Esophagus muscularis mucosa (tissue), 4 donors: ENCODE data around the gene NFATC2IP. TPM values are rescaled to one million over a fixed set of nuclear protein-coding genes. Genes with fewer than 3 reads are reported as not detected.

Experiments used
- DNase-seq: peaks from one replicate; pipeline ENCODE4 v3.0.0-alpha.2; 2017; ENCODE audit errors: extremely low spot score
- H3K27ac ChIP-seq, 4 donors: fragments of 200-600 bp; sonication (generic); replicated peaks in 1 of 4; 1 replicate in 3 of 4; 2 replicates in 1 of 4; pipeline ENCODE4 v1.5.1; 2016 to 2019; ENCODE audit warnings: mild to moderate bottlenecking in 1 of 4
- H3K27me3 ChIP-seq, 4 donors: fragments of 200-600 bp; sonication (generic); one replicate each; pipeline versions ENCODE4 v1.5.1 to v1.6.0; 2016 to 2019
- H3K36me3 ChIP-seq, 4 donors: fragments of 200-600 bp; sonication (generic); one replicate each; pipeline ENCODE4 v1.5.1; 2016 to 2019
- H3K4me1 ChIP-seq, 4 donors: fragments of 200-600 bp; sonication (generic); one replicate each; pipeline ENCODE4 v1.5.1; 2016 to 2019
- H3K4me3 ChIP-seq, 4 donors: fragments of 200-600 bp; sonication (generic); 1 replicate in 2 of 4; 2 replicates in 2 of 4; pipeline ENCODE4 v1.5.1; 2016 to 2019; ENCODE audit warnings: mild to moderate bottlenecking in 4 of 4, moderate library complexity in 1 of 4
- H3K9me3 ChIP-seq, 4 donors: fragments of 200-600 bp; sonication (generic); 1 replicate in 3 of 4; 2 replicates in 1 of 4; pipeline ENCODE4 v1.5.1; 2016 to 2019
- CTCF ChIP-seq, 3 experiments: fragments of 200-600 bp in 2 of 3; fragments of 450-650 bp in 1 of 3; sonication (generic) in 2 of 3; IDR thresholded peaks; one replicate each; pipeline ENCODE4 v1.5.1; 2017 to 2019; ENCODE audit warnings: antibody characterized with exemption in 3 of 3, mild to moderate bottlenecking in 2 of 3, moderate library complexity in 1 of 3
- EP300 ChIP-seq: sonication (generic); formaldehyde crosslinking; IDR thresholded peaks from one replicate; pipeline ENCODE4 v1.6.1; 2017; ENCODE audit warnings: antibody characterized with exemption
- POLR2A ChIP-seq: fragments of 450-650 bp; IDR thresholded peaks from one replicate; pipeline ENCODE4 v1.6.1; 2017; ENCODE audit warnings: antibody characterized with exemption, moderate library complexity, mild to moderate bottlenecking, low read depth
- POLR2AphosphoS5 ChIP-seq, 2 donors: sonication (generic); formaldehyde crosslinking; IDR thresholded peaks; one replicate each; pipeline ENCODE4 v1.6.1; 2017; ENCODE audit warnings: antibody characterized with exemption in 2 of 2
- WGBS: methylation state at CpG from one replicate; pipeline ENCODE4 v1.1.5; 2018; 5-methylcytosine and 5-hydroxymethylcytosine counted together
- intact Hi-C: fragments of 100-400 bp; cut with DNase I; formaldehyde crosslinking; loops from one replicate; pipeline ENCODE4 v1.15.1; 2023
- total RNA-seq, 4 donors: library from RNA; depleted of rRNA; stranded (reverse); fragments of >200 nt; gene quantifications; one replicate each; pipeline versions ENCODE4 v1.1.0 to v1.2.1, GENCODE V29; 2016

The NFATC2IP gene
- total RNA-seq, 4 donors from 2014 or later: 15.6 to 30.3 (median 20.3) TPM

GRCh38 chr16:29007730-29008593 lies 57.2 kb downstream of the NFATC2IP start:
- WGBS: 56% methylated on average over 6 of the region's 10 CpGs
- Histone ChIP-seq H3K27ac (no peak overlapping the region), H3K4me3 (no peak overlapping the region), H3K36me3 (no peaks in the 10 kb centered on the region), H3K9me3 (no peaks in the 10 kb centered on the region), H3K4me1 (no peaks in the 10 kb centered on the region), H3K27me3 (peaks cover 0 to 6% (median 0%) of the 10 kb centered on the region in 4 donors)
- intact Hi-C loops: no loop called here
- TF ChIP-seq EP300 (no peak), POLR2AphosphoS5 (IDR thresholded peaks at IDR 0.05) (no peak), CTCF (IDR thresholded peaks at IDR 0.05) (no peak), POLR2A (no peak)
- no peak for DNase-seq

- no peak overlapping the region for H3K27ac ChIP-seq
- H3K27me3 ChIP-seq: peaks cover 0 to 6% (median 0%) of the 10 kb centered on the region in 4 donors
- no peaks in the 10 kb centered on the region for H3K36me3 ChIP-seq
- no peak for DNase-seq
- no peaks in the 10 kb centered on the region for H3K4me1 ChIP-seq
- no peak overlapping the region for H3K4me3 ChIP-seq
- H3K9me3 ChIP-seq: no peaks in the 10 kb centered on the region
- TF ChIP-seq CTCF (IDR thresholded peaks at IDR 0.05) (no peak), EP300 (no peak), POLR2A (no peak), POLR2AphosphoS5 (IDR thresholded peaks at IDR 0.05) (no peak)
- intact Hi-C loops: no loop called here
- WGBS: 81% methylated on average over 13 of the region's 14 CpGs
These were observed 58.5 kb downstream of the NFATC2IP start for GRCh38 chr16:29009050-29009837.

- intact Hi-C loops: no loop called here
These were observed 59.1 kb downstream of the NFATC2IP start for GRCh38 chr16:29009838-29010166.

GRCh38 chr16:29011112-29011511 lies 60.4 kb downstream of the NFATC2IP start:
- no peaks in the 10 kb centered on the region for H3K36me3 ChIP-seq
- H3K27ac ChIP-seq: no peak overlapping the region
- no peaks in the 10 kb centered on the region for H3K9me3 ChIP-seq
- H3K27me3 ChIP-seq: peaks cover 0 to 6% (median 0%) of the 10 kb centered on the region in 4 donors
- DNase-seq: no peak
- 60% methylated on average over 8 of the region's 8 CpGs for WGBS
- H3K4me3 ChIP-seq: no peak overlapping the region
- intact Hi-C loops: no loop called here
- no peaks in the 10 kb centered on the region for H3K4me1 ChIP-seq
- TF ChIP-seq EP300: no peak
- TF ChIP-seq POLR2A: no peak

More at GRCh38 chr16:29009838-29010166, 59.1 kb downstream of the NFATC2IP start:
- Histone ChIP-seq H3K9me3 (no peaks in the 10 kb centered on the region), H3K36me3 (no peaks in the 10 kb centered on the region), H3K4me1 (no peaks in the 10 kb centered on the region), H3K4me3 (no peak overlapping the region), H3K27me3 (peaks cover 0 to 6% (median 0%) of the 10 kb centered on the region in 4 donors), H3K27ac (no peak overlapping the region)
- WGBS: 98% methylated on average over 2 of the region's 2 CpGs
- no peak for DNase-seq
- TF ChIP-seq CTCF (IDR thresholded peaks at IDR 0.05): no peak
- TF ChIP-seq POLR2AphosphoS5 (IDR thresholded peaks at IDR 0.05): no peak
- TF ChIP-seq POLR2A: no peak
- no peak for TF ChIP-seq EP300

GRCh38 chr16:29011851-29012250 lies 61.1 kb downstream of the NFATC2IP start:
- H3K4me3 ChIP-seq: no peak overlapping the region
- WGBS: 84% methylated on average over 4 of the region's 4 CpGs
- H3K9me3 ChIP-seq: no peaks in the 10 kb centered on the region
- intact Hi-C loops: no loop called here
- no peaks in the 10 kb centered on the region for H3K36me3 ChIP-seq
- H3K27me3 ChIP-seq: peaks cover 0 to 6% (median 0%) of the 10 kb centered on the region in 4 donors
- no peak overlapping the region for H3K27ac ChIP-seq
- H3K4me1 ChIP-seq: no peaks in the 10 kb centered on the region
- DNase-seq: no peak
- no peak for TF ChIP-seq POLR2A
- no peak for TF ChIP-seq POLR2AphosphoS5 (IDR thresholded peaks at IDR 0.05)
- no peak for TF ChIP-seq CTCF (IDR thresholded peaks at IDR 0.05)
- TF ChIP-seq EP300: no peak
